Suprapubic skin (tissue), 3 donors: ENCODE data around the gene TMEM53.

Source experiments
- POLR2AphosphoS5 ChIP-seq, 3 donors: sonication (generic); formaldehyde crosslinking; IDR thresholded peaks; one replicate each; pipeline ENCODE4 v1.6.1; 2017; ENCODE audit warnings: antibody characterized with exemption in 3 of 3
- TF ChIP-seq, protein P1 (sequence below), 2 donors: fragments of 200-600 bp in 1 of 2; fragments of 450-650 bp in 1 of 2; sonication (generic) in 1 of 2; IDR thresholded peaks; one replicate each; pipeline ENCODE4 v1.5.1; 2016 to 2019; ENCODE audit warnings: antibody characterized with exemption in 2 of 2, mild to moderate bottlenecking in 1 of 2, moderate library complexity in 1 of 2

DNA sequence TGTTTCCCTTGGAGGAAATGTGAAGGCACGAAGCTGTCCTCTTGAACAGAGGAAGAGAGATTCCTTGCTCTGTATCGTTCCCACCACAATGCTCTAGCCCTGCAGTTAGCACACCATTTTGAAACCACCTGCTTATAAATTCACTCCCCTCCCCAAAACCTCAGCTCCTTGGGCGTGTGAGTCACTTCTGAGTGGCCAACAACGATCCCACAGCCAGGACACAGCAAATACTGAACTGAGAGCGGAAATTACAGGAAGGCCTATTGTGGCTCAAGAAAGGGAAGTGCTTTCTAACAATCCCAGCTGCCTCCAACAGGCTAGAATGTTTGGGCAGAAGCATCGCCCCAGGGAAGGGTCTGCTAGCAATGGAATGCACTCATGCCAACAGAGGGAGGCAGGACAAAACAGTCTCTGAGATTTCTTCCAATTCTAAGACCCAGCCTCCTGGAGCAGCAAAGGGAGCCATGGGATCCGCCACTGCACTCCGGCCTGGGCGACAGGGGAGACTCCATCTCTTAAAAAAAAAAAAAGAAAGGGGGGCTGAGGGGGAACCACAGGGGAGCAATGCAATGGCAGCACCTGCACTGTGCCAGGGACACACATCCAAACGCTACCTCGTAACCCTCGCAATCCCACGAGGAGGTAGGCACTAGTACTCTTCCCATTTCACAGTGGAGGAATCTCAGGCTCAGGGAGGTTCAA, 1.9 kb downstream of the TMEM53 start:
- no peak for TF ChIP-seq POLR2AphosphoS5 (IDR thresholded peaks at IDR 0.05)
- TF ChIP-seq, protein P1, sequence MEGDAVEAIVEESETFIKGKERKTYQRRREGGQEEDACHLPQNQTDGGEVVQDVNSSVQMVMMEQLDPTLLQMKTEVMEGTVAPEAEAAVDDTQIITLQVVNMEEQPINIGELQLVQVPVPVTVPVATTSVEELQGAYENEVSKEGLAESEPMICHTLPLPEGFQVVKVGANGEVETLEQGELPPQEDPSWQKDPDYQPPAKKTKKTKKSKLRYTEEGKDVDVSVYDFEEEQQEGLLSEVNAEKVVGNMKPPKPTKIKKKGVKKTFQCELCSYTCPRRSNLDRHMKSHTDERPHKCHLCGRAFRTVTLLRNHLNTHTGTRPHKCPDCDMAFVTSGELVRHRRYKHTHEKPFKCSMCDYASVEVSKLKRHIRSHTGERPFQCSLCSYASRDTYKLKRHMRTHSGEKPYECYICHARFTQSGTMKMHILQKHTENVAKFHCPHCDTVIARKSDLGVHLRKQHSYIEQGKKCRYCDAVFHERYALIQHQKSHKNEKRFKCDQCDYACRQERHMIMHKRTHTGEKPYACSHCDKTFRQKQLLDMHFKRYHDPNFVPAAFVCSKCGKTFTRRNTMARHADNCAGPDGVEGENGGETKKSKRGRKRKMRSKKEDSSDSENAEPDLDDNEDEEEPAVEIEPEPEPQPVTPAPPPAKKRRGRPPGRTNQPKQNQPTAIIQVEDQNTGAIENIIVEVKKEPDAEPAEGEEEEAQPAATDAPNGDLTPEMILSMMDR (IDR thresholded peaks at IDR 0.05), result no peak
